IMR-90 (cell line): ENCODE data around the gene CLIC1. TPM values are rescaled to one million over a fixed set of nuclear protein-coding genes. Genes with fewer than 3 reads are reported as not detected.

Source experiments
- ATAC-seq: fragments of 200-7000 bp; cut with Tn5 transposase; 2 replicates; pipeline ENCODE4 v1.9.1; 2020; ENCODE audit warnings: low read depth, mild to moderate bottlenecking, moderate library complexity
- BruUV-seq: library from RNA; stranded (reverse); fragments of 400-500 nt; replicated peaks from 2 replicates; lab custom pipeline; 2021; lab: Mats Ljungman, UMichigan
- CTCF ChIA-PET: fragments of 300-600 bp; formaldehyde crosslinking; extraction: SDS; loops from one replicate; lab custom pipeline; 2021; ENCODE audit warnings: antibody characterized with exemption; lab: Yijun Ruan, JAX
- POLR2A ChIA-PET: fragments of 300-600 bp; sonication (Branson Sonifier 250); formaldehyde crosslinking; loops from one replicate; lab custom pipeline; 2022; ENCODE audit warnings: antibody characterized with exemption; ENCODE audit not compliant: unreplicated experiment; lab: Charles Lee
- DNase-seq: peaks from one replicate; pipeline ENCODE4 v3.0.0; 2013
- H2AFZ ChIP-seq: replicated peaks from 2 replicates; pipeline ENCODE3; 2013; ENCODE audit warnings: low read length, mild to moderate bottlenecking; ENCODE audit not compliant: poor library complexity
- H2AK5ac ChIP-seq: 2 replicates; pipeline ENCODE4 v1.6.1; 2013; ENCODE audit warnings: low read depth, low read length, inconsistent platforms
- H2AK9ac ChIP-seq: replicated peaks from 2 replicates; pipeline ENCODE3; 2013; ENCODE audit warnings: mild to moderate bottlenecking, low read depth, low read length, moderate library complexity; ENCODE audit not compliant: poor library complexity
- H2BK120ac ChIP-seq: 2 replicates; pipeline ENCODE4 v1.6.1; 2013; ENCODE audit warnings: low read depth, low read length, inconsistent platforms
- H2BK15ac ChIP-seq: 3 replicates; pipeline ENCODE4 v1.6.1; 2013; ENCODE audit warnings: low read depth, low read length, inconsistent platforms
- H2BK20ac ChIP-seq: 2 replicates; pipeline ENCODE4 v1.6.1; 2013; ENCODE audit warnings: low read depth, mild to moderate bottlenecking, inconsistent platforms, low read length, moderate library complexity
- H2BK5ac ChIP-seq: 2 replicates; pipeline ENCODE4 v1.6.1; 2013; ENCODE audit warnings: mild to moderate bottlenecking, low read depth, low read length, inconsistent platforms; ENCODE audit not compliant: poor library complexity, severe bottlenecking
- H3K14ac ChIP-seq: replicated peaks from 2 replicates; pipeline ENCODE4 v1.6.1; 2013; ENCODE audit warnings: low read depth, low read length, inconsistent platforms
- H3K18ac ChIP-seq: 2 replicates; pipeline ENCODE4 v1.6.1; 2013; ENCODE audit warnings: low read depth, low read length, control low read depth
- H3K23ac ChIP-seq: 2 replicates; pipeline ENCODE4 v1.6.1; 2013; ENCODE audit warnings: low read depth, low read length, inconsistent platforms
- H3K27ac ChIP-seq: 2 replicates; pipeline ENCODE4 v1.5.1; 2013; ENCODE audit warnings: mild to moderate bottlenecking, control low read depth, low read length; ENCODE audit not compliant: insufficient read depth
- H3K27me3 ChIP-seq: 2 replicates; pipeline ENCODE4 v1.6.1; 2013; ENCODE audit warnings: low read length; ENCODE audit not compliant: control insufficient read depth, insufficient read depth
- H3K36me3 ChIP-seq: 2 replicates; pipeline ENCODE4 v1.6.1; 2013; ENCODE audit warnings: low read length, mixed read lengths; ENCODE audit not compliant: control insufficient read depth, insufficient read depth
- H3K4ac ChIP-seq: 2 replicates; pipeline ENCODE4 v1.6.1; 2013; ENCODE audit warnings: low read depth, low read length, inconsistent platforms
- H3K4me1 ChIP-seq: 2 replicates; pipeline ENCODE4 v1.6.1; 2013; ENCODE audit warnings: low read length, mixed read lengths; ENCODE audit not compliant: control insufficient read depth, insufficient read depth
- H3K4me2 ChIP-seq: 2 replicates; pipeline ENCODE4 v1.6.1; 2013; ENCODE audit warnings: low read depth, mild to moderate bottlenecking, control low read depth, low read length, moderate library complexity
- H3K4me3 ChIP-seq: 2 replicates; pipeline ENCODE4 v1.5.1; 2013; ENCODE audit warnings: low read depth, mild to moderate bottlenecking, control low read depth, low read length, moderate library complexity; ENCODE audit not compliant: insufficient read depth
- H3K56ac ChIP-seq: 2 replicates; pipeline ENCODE4 v1.6.1; 2013; ENCODE audit warnings: low read length, inconsistent platforms; ENCODE audit not compliant: insufficient read depth; ENCODE audit errors: extremely low read depth
- H3K79me1 ChIP-seq, 2 experiments: 2 replicates each; pipeline ENCODE4 v1.6.1; 2013; ENCODE audit warnings: low read length in 2 of 2, inconsistent platforms in 1 of 2, low read depth in 1 of 2
- H3K9ac ChIP-seq: 2 replicates; pipeline ENCODE4 v1.6.1; 2013; ENCODE audit warnings: low read depth, low read length, control low read depth
- H3K9me1 ChIP-seq: 2 replicates; pipeline ENCODE4 v1.6.1; 2013; ENCODE audit warnings: low read length, inconsistent platforms; ENCODE audit not compliant: insufficient read depth
- H3K9me3 ChIP-seq: 2 replicates; pipeline ENCODE4 v1.6.1; 2013; ENCODE audit warnings: low read length; ENCODE audit not compliant: control insufficient read depth, insufficient read depth
- H4K20me1 ChIP-seq: 2 replicates; pipeline ENCODE4 v1.6.1; 2013; ENCODE audit warnings: low read length, inconsistent platforms; ENCODE audit not compliant: insufficient read depth
- H4K5ac ChIP-seq: 2 replicates; pipeline ENCODE4 v1.6.1; 2013; ENCODE audit warnings: mild to moderate bottlenecking, low read depth, low read length, control low read depth
- H4K8ac ChIP-seq, 2 experiments: 2 replicates each; pipeline ENCODE4 v1.6.1; 2013; ENCODE audit warnings: low read depth in 2 of 2, low read length in 2 of 2, control low read depth in 1 of 2, inconsistent platforms in 1 of 2
- H4K91ac ChIP-seq: 2 replicates; pipeline ENCODE4 v1.6.1; 2013; ENCODE audit warnings: low read depth, low read length, inconsistent platforms; ENCODE audit not compliant: insufficient read depth
- BHLHE40 ChIP-seq: fragments of 150-350 bp; IDR thresholded peaks from 2 replicates; pipeline ENCODE4 v1.6.1; 2016; ENCODE audit warnings: mild to moderate bottlenecking, low read depth, low read length
- CEBPB ChIP-seq: IDR thresholded peaks from 2 replicates; pipeline ENCODE4 v1.6.1; 2012; ENCODE audit warnings: low read depth, low read length, improper control_type of control experiment
- CHD1 ChIP-seq: IDR thresholded peaks from 2 replicates; pipeline ENCODE4 v1.6.1; 2012; ENCODE audit warnings: low read depth, low read length, improper control_type of control experiment
- FOS ChIP-seq: fragments of 150-350 bp; IDR thresholded peaks from 2 replicates; pipeline ENCODE4 v1.6.1; 2016; ENCODE audit warnings: low read depth, low read length
- MAFK ChIP-seq: IDR thresholded peaks from 2 replicates; pipeline ENCODE4 v1.6.1; 2012; ENCODE audit warnings: low read depth, low read length, improper control_type of control experiment
- MAZ ChIP-seq: IDR thresholded peaks from 2 replicates; pipeline ENCODE4 v1.6.1; 2012; ENCODE audit warnings: low read depth, mild to moderate bottlenecking, low read length, improper control_type of control experiment, moderate library complexity, borderline replicate concordance
- MXI1 ChIP-seq: IDR thresholded peaks from 2 replicates; pipeline ENCODE4 v1.6.1; 2012; ENCODE audit warnings: low read depth, mild to moderate bottlenecking, low read length, moderate library complexity, borderline replicate concordance
- NFE2L2 ChIP-seq: fragments of 150-350 bp; IDR thresholded peaks from 2 replicates; pipeline ENCODE4 v1.6.1; 2016; ENCODE audit warnings: low read depth, mild to moderate bottlenecking, low read length
- POLR2A ChIP-seq: IDR thresholded peaks from 2 replicates; pipeline ENCODE4 v1.6.1; 2012; ENCODE audit warnings: mild to moderate bottlenecking, low read depth, low read length
- RAD21 ChIP-seq: IDR thresholded peaks from 2 replicates; pipeline ENCODE4 v1.6.1; 2012; ENCODE audit warnings: low read length, improper control_type of control experiment
- RCOR1 ChIP-seq: IDR thresholded peaks from 2 replicates; pipeline ENCODE4 v1.6.1; 2012; ENCODE audit warnings: mild to moderate bottlenecking, low read length, improper control_type of control experiment; ENCODE audit not compliant: insufficient replicate concordance
- RFX5 ChIP-seq: IDR thresholded peaks from 2 replicates; pipeline ENCODE4 v1.8.0; 2012; ENCODE audit warnings: low read depth, mild to moderate bottlenecking, low read length, moderate library complexity
- USF2 ChIP-seq: fragments of 150-350 bp; IDR thresholded peaks from 2 replicates; pipeline ENCODE4 v1.6.1; 2017; ENCODE audit warnings: mild to moderate bottlenecking, antibody characterized with exemption, low read length, low read depth
- WGBS, 2 experiments: methylation state at CpG; one replicate each; pipeline versions ENCODE4 v1.1.5 to v1.1.7; 2013; ENCODE audit warnings: missing lambda C conversion rate in 2 of 2; ENCODE audit not compliant: insufficient read length in 1 of 2; ENCODE audit errors: extremely low coverage in 2 of 2; 5-methylcytosine and 5-hydroxymethylcytosine counted together
- dilution Hi-C: fragments of 300-500 bp; cut with HindIII; formaldehyde crosslinking; loops from one replicate; pipeline ENCODE4 v1.14.3; 2018; ENCODE audit warnings: low sequenced_read_pairs; ENCODE audit not compliant: unreplicated experiment
- in situ Hi-C: fragments of 300-500 bp; cut with MboI; formaldehyde crosslinking; loops from 3 replicates; pipeline ENCODE4 v1.14.3; 2019; ENCODE audit warnings: low sequenced_read_pairs, inconsistent platforms, mixed read lengths
- intact Hi-C: fragments of 100-400 bp; cut with micrococcal nuclease; formaldehyde crosslinking; loops from 2 replicates; pipeline ENCODE4 v1.10.0; 2022
- polyA plus RNA-seq, 3 experiments: library from polyadenylated mRNA; depleted of rRNA; stranded (reverse); fragments of >200 nt; gene quantifications; 2 replicates each; pipeline ENCODE4 v1.2.3, GENCODE V29; 2012; ENCODE audit warnings: low replicate concordance in 1 of 3
- total RNA-seq: library from RNA; depleted of rRNA; stranded (reverse); fragments of >200 nt; gene quantifications from 2 replicates; pipeline ENCODE4 v1.2.3, GENCODE V29; 2012
- TF ChIP-seq, protein P1 (sequence below): conservative IDR thresholded peaks from 2 replicates; pipeline ENCODE4 v1.5.1; 2012; ENCODE audit warnings: mild to moderate bottlenecking, low read depth, low read length, improper control_type of control experiment
- TF ChIP-seq, protein P2 (sequence below): fragments of 150-350 bp; IDR thresholded peaks from 2 replicates; pipeline ENCODE4 v1.6.1; 2016; ENCODE audit warnings: low read depth, mild to moderate bottlenecking, low read length, moderate library complexity, borderline replicate concordance

The CLIC1 gene
- total and polyA plus RNA-seq, 2 of the 4 experiments (the other 2 are of a cell fraction) = 706 to 1,185 TPM

- 94% methylated on average over 18 of the region's 43 CpGs; no CpG with 5 or more reads in 1 of the 2 experiments for WGBS, 2 experiments
- H3K56ac ChIP-seq = no peak overlapping the region
- no peak overlapping the region for H2BK5ac ChIP-seq
- dilution Hi-C loops (no loop called here), intact Hi-C loops (no loop called here), in situ Hi-C loops (no loop called here)
- H4K20me1 ChIP-seq = no peaks in the 10 kb centered on the region
- ChIA-PET CTCF (interaction anchor here (0.7 kb wide), 1 partner anchor 12 kb away, joined by 3 read pairs; no protein-coding TSS in a partner anchor), POLR2A (no interaction called here)
- no peaks in the 10 kb centered on the region for H3K27me3 ChIP-seq
- H3K4me3 ChIP-seq = no peak overlapping the region
- no peak overlapping the region for H2BK15ac ChIP-seq
- H4K5ac ChIP-seq = no peak overlapping the region
- H2AK9ac ChIP-seq = no peak overlapping the region
- H3K14ac ChIP-seq = no peak overlapping the region
- H2AFZ ChIP-seq = no peak overlapping the region
- H2BK120ac ChIP-seq = no peak overlapping the region
- peaks cover 10% of the 10 kb centered on the region for H3K4me1 ChIP-seq
- 0 out of 2 replicates have a peak, but pooled peaks cover 8% of the 10 kb centered on the region for H3K9me1 ChIP-seq
- H3K18ac ChIP-seq = no peak overlapping the region
- H3K9ac ChIP-seq = no peak overlapping the region
- no peak overlapping the region for H4K91ac ChIP-seq
- H3K9me3 ChIP-seq = no peaks in the 10 kb centered on the region
- no peak for ATAC-seq
- H4K8ac ChIP-seq = no peak overlapping the region
- no peak overlapping the region for H3K23ac ChIP-seq
- H3K4me2 ChIP-seq = no peak overlapping the region
- H2AK5ac ChIP-seq = no peak overlapping the region
- H3K36me3 ChIP-seq = peaks cover 53% of the 10 kb centered on the region
- H3K4ac ChIP-seq = no peak overlapping the region
- no peak overlapping the region for H2BK20ac ChIP-seq
- H3K79me1 ChIP-seq = 0 out of 4 replicates have a peak, but pooled peaks cover 0 to 6% of the 10 kb centered on the region in 2 experiments
- H3K27ac ChIP-seq = no peak overlapping the region
- BruUV-seq = no TSS peak
- no peak for DNase-seq
- TF ChIP-seq CEBPB (no peak), NFE2L2 (no peak), POLR2A (no peak), RCOR1 (no peak), MAZ (no peak), CHD1 (no peak), BHLHE40 (no peak), MAFK (no peak), USF2 (no peak), MXI1 (no peak), FOS (no peak), RAD21 (no peak), RFX5 (no peak)
- TF ChIP-seq, protein P1, sequence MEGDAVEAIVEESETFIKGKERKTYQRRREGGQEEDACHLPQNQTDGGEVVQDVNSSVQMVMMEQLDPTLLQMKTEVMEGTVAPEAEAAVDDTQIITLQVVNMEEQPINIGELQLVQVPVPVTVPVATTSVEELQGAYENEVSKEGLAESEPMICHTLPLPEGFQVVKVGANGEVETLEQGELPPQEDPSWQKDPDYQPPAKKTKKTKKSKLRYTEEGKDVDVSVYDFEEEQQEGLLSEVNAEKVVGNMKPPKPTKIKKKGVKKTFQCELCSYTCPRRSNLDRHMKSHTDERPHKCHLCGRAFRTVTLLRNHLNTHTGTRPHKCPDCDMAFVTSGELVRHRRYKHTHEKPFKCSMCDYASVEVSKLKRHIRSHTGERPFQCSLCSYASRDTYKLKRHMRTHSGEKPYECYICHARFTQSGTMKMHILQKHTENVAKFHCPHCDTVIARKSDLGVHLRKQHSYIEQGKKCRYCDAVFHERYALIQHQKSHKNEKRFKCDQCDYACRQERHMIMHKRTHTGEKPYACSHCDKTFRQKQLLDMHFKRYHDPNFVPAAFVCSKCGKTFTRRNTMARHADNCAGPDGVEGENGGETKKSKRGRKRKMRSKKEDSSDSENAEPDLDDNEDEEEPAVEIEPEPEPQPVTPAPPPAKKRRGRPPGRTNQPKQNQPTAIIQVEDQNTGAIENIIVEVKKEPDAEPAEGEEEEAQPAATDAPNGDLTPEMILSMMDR = no peak
- TF ChIP-seq, protein P2, sequence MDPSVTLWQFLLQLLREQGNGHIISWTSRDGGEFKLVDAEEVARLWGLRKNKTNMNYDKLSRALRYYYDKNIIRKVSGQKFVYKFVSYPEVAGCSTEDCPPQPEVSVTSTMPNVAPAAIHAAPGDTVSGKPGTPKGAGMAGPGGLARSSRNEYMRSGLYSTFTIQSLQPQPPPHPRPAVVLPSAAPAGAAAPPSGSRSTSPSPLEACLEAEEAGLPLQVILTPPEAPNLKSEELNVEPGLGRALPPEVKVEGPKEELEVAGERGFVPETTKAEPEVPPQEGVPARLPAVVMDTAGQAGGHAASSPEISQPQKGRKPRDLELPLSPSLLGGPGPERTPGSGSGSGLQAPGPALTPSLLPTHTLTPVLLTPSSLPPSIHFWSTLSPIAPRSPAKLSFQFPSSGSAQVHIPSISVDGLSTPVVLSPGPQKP = no peak
These were observed 42.9 kb upstream of the CLIC1 start for GRCh38 chr6:31778999-31779885.
